NCI-H748 (cell line): ENCODE measurements around the gene NHLRC4.

ENCODE experiments used
- DNase-seq: peaks from one replicate; lab custom pipeline; 2025; ENCODE audit not compliant: unreplicated experiment; lab: John Stamatoyannopoulos, UW

The NHLRC4 gene

GRCh38 chr16:552171-552570, 14.6 kb upstream of the NHLRC4 start:
- DNase-seq: no peak

- DNase-seq: no peak
Observed at GRCh38 chr16:553601-554296, 13.1 kb upstream of the NHLRC4 start.

GRCh38 chr16:554297-554621, 12.5 kb upstream of the NHLRC4 start:
- DNase-seq: no peak

GRCh38 chr16:554640-555365, 12.0 kb upstream of the NHLRC4 start:
- DNase-seq: no peak

- no peak for DNase-seq
Observed at GRCh38 chr16:555528-556473, 11.0 kb upstream of the NHLRC4 start.

GRCh38 chr16:556474-557173, 10.2 kb upstream of the NHLRC4 start:
- DNase-seq: no peak

- no peak for DNase-seq
Observed at GRCh38 chr16:557463-558297, 9.1 kb upstream of the NHLRC4 start.

- no peak for DNase-seq
Observed at GRCh38 chr16:558298-559020, 8.3 kb upstream of the NHLRC4 start.

GRCh38 chr16:559021-559380, 7.8 kb upstream of the NHLRC4 start:
- DNase-seq: no peak

GRCh38 chr16:559411-560203, 7.2 kb upstream of the NHLRC4 start:
- DNase-seq: no peak

- DNase-seq: peak; percentile 4
Observed at GRCh38 chr16:560204-560700, 6.6 kb upstream of the NHLRC4 start, which contains the start of gene PRR35. PRR35 (plus strand) TSS chr16:560394; CDS start chr16:563295, 2,901 bp downstream.

- DNase-seq: no peak
Observed at GRCh38 chr16:560701-561412, 5.9 kb upstream of the NHLRC4 start.

- DNase-seq: no peak
Observed at GRCh38 chr16:561413-561794, 5.4 kb upstream of the NHLRC4 start.

GRCh38 chr16:561957-562938, 4.6 kb upstream of the NHLRC4 start:
- DNase-seq: no peak

- peak; percentile 1 for DNase-seq
Observed at GRCh38 chr16:563072-563644, 3.6 kb upstream of the NHLRC4 start.

- DNase-seq: no peak
Observed at GRCh38 chr16:564690-565418, 2.0 kb upstream of the NHLRC4 start.
